Measurements from ENCODE around the gene GARNL3. TPM values are rescaled to one million over a fixed set of nuclear protein-coding genes. Genes with fewer than 3 reads are reported as not detected.

Gene GARNL3
- polyA plus RNA-seq, 2 donors, result 3.5 TPM

DNA sequence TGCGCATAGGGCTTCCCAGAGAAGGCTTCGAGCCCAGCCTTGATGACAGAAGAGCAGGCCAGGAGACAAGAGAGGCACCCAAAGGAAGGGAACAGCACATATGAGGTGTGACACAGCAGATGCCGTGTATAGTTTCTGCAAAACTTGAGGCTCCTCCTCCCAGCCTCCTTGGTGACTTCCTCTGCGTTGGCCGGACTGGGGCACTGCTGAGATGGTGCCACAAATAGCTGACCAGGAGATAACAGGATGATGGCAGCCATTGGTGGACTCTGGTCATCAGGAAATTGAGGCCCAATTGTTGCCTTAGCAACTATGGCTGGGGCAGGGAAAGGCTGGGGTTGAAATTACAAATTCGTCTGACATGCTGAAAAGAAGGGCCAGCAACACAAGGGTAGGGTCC is 154.8 kb downstream of the GARNL3 start:
- H3K27ac ChIP-seq (ENCODE audit: low read depth in 2 of 2, low read length in 1 of 2), result peak overlapping the region in 1 of 2 donors; percentile 71
- WGBS, 2 donors, result 86 to 87% methylated on average over 5 to 6 of the region's 6 CpGs
- H3K36me3 ChIP-seq (ENCODE audit: control insufficient read depth in 2 of 2, insufficient read depth in 2 of 2, low read length in 1 of 2), result no peaks in the 10 kb centered on the region
- no peaks in the 10 kb centered on the region for H3K9me3 ChIP-seq (ENCODE audit: control insufficient read depth in 2 of 2, insufficient read depth in 1 of 2, low read depth in 1 of 2, low read length in 1 of 2)
- peak overlapping the region in 1 of 2 donors; percentile 11 for H3K4me3 ChIP-seq (ENCODE audit: low read depth in 1 of 2, low read length in 2 of 2)
- no peaks in the 10 kb centered on the region for H3K27me3 ChIP-seq (ENCODE audit: control insufficient read depth in 1 of 2, insufficient read depth in 2 of 2, low read length in 2 of 2)
- peaks cover 0 to 27% of the 10 kb centered on the region in 2 donors for H3K4me1 ChIP-seq (ENCODE audit: control insufficient read depth in 2 of 2, insufficient read depth in 2 of 2, low read length in 1 of 2)

DNA sequence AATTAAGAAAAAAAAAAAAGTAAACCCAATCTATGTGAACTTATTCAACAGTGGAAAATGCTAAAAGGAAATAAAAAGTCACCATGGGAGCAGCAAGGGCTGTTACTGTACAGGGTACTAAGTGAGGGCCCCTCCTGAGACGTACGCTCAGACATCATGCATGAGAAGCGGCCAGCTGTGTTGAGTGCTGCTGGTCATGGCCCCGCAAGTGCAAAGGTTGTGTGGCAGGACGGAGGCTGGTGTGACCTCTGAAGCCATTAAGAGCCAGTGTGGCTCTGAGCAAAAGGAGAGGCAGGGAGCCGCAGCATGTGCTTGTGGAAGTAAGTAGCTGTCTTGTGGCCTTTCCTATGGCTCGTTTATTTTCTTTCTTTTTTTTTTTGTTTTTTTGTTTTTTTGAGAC is 156.5 kb downstream of the GARNL3 start:
- 74 to 89% methylated on average over 7 of the region's 7 CpGs for WGBS, 2 donors
- Histone ChIP-seq H3K27me3 (ENCODE audit: control insufficient read depth in 1 of 2, insufficient read depth in 2 of 2, low read length in 2 of 2) (no peaks in the 10 kb centered on the region), H3K36me3 (ENCODE audit: control insufficient read depth in 2 of 2, insufficient read depth in 2 of 2, low read length in 1 of 2) (no peaks in the 10 kb centered on the region), H3K27ac (ENCODE audit: low read depth in 2 of 2, low read length in 1 of 2) (no peak overlapping the region), H3K4me3 (ENCODE audit: low read depth in 1 of 2, low read length in 2 of 2) (no peak overlapping the region), H3K9me3 (ENCODE audit: control insufficient read depth in 2 of 2, insufficient read depth in 1 of 2, low read depth in 1 of 2, low read length in 1 of 2) (no peaks in the 10 kb centered on the region), H3K4me1 (ENCODE audit: control insufficient read depth in 2 of 2, insufficient read depth in 2 of 2, low read length in 1 of 2) (peaks cover 0 to 27% of the 10 kb centered on the region in 2 donors)

DNA sequence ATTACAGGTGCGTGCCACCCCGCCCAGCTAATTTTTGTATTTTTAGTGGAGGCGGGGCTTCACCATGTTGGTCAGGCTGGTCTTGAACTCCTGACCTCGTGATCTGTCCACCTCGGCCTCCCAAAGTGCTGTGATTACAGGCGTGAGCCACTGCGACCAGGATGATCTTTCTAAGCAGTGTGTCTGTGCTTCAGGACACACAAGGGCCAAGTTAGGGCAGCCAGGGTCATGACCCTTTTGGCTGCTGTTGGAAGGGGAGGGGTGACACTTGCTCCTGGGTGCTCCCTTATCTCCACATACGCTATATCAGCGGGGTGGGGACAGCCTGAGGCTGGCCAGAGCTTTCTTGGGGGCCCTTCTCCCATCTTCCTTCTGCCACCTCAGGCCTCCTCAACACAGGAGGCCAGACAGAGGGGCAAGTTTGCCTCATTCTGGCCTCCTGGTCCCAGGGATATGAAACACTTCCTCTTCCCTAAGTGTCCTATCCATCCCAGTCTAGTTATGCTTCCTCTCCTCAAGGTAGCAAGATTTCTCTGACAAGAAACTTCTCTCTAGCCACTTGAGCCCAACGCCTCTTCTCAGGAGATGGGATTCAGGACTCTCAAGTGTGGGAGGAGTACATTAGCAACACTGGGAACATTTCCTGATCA is 157.7 kb downstream of the GARNL3 start:
- peaks cover 0 to 24% of the 10 kb centered on the region in 2 donors for H3K4me1 ChIP-seq (ENCODE audit: control insufficient read depth in 2 of 2, insufficient read depth in 2 of 2, low read length in 1 of 2)
- no peaks in the 10 kb centered on the region for H3K36me3 ChIP-seq (ENCODE audit: control insufficient read depth in 2 of 2, insufficient read depth in 2 of 2, low read length in 1 of 2)
- peak overlapping the region in 1 of 2 donors; percentile 4 for H3K27ac ChIP-seq (ENCODE audit: low read depth in 2 of 2, low read length in 1 of 2)
- WGBS, 2 donors, result 85 to 86% methylated on average over 10 of the region's 10 CpGs
- H3K9me3 ChIP-seq (ENCODE audit: control insufficient read depth in 2 of 2, insufficient read depth in 1 of 2, low read depth in 1 of 2, low read length in 1 of 2), result no peaks in the 10 kb centered on the region
- H3K4me3 ChIP-seq (ENCODE audit: low read depth in 1 of 2, low read length in 2 of 2), result no peak overlapping the region
- no peaks in the 10 kb centered on the region for H3K27me3 ChIP-seq (ENCODE audit: control insufficient read depth in 1 of 2, insufficient read depth in 2 of 2, low read length in 2 of 2)

DNA sequence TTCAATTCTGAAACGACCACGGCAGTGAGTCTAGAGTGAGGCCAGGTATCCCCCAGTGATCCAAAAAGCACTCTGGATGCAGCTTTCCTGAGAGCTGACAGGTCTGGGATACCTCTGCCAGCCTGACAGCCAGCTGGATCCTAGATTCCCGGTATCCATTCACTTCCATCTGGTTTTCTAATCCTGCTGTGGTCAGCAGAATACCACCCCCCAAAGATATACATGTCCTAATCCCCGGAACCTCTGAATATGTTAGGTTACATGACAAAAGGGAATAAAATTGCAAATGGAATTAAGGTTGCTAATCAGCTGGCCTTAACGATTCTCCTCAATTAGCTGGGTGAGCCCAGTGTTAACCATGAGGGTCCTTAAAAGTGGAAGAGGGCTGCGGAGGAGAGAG is 158.2 kb downstream of the GARNL3 start:
- 41 to 58% methylated on average over 6 of the region's 6 CpGs for WGBS, 2 donors
- H3K27ac ChIP-seq (ENCODE audit: low read depth in 2 of 2, low read length in 1 of 2), result peak overlapping the region in 1 of 2 donors; percentile 13
- peaks cover 0 to 20% of the 10 kb centered on the region in 2 donors for H3K4me1 ChIP-seq (ENCODE audit: control insufficient read depth in 2 of 2, insufficient read depth in 2 of 2, low read length in 1 of 2)
- H3K36me3 ChIP-seq (ENCODE audit: control insufficient read depth in 2 of 2, insufficient read depth in 2 of 2, low read length in 1 of 2), result no peaks in the 10 kb centered on the region
- no peak overlapping the region for H3K4me3 ChIP-seq (ENCODE audit: low read depth in 1 of 2, low read length in 2 of 2)
- no peaks in the 10 kb centered on the region for H3K9me3 ChIP-seq (ENCODE audit: control insufficient read depth in 2 of 2, insufficient read depth in 1 of 2, low read depth in 1 of 2, low read length in 1 of 2)
- no peaks in the 10 kb centered on the region for H3K27me3 ChIP-seq (ENCODE audit: control insufficient read depth in 1 of 2, insufficient read depth in 2 of 2, low read length in 2 of 2)

DNA sequence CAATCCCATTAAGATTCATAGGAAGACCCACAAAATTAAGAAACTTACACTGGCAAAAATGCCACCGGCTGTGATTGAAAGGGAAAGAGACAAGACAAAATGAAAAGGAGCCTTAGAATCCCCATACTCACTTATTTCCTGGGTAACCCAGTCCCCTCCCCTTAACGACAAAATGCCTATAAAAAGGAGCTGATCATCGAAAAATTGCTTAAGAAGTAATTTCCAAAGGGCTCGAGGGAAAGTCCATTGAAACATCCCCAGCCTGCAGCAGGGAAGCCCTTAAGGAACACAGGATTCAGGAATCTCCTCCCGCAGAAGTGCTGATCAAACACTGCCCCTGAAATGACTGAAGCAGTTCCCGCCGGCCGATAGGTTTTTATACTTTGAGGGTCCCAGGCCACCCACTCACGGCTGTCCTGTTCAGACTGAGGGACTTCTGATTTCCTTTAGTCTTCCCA is 158.9 kb downstream of the GARNL3 start:
- Histone ChIP-seq H3K4me3 (ENCODE audit: low read depth in 1 of 2, low read length in 2 of 2) (peak overlapping the region; percentile 70 to 89), H3K36me3 (ENCODE audit: control insufficient read depth in 2 of 2, insufficient read depth in 2 of 2, low read length in 1 of 2) (no peaks in the 10 kb centered on the region), H3K9me3 (ENCODE audit: control insufficient read depth in 2 of 2, insufficient read depth in 1 of 2, low read depth in 1 of 2, low read length in 1 of 2) (no peaks in the 10 kb centered on the region), H3K27me3 (ENCODE audit: control insufficient read depth in 1 of 2, insufficient read depth in 2 of 2, low read length in 2 of 2) (no peaks in the 10 kb centered on the region), H3K27ac (ENCODE audit: low read depth in 2 of 2, low read length in 1 of 2) (peak overlapping the region; percentile 93 to 96), H3K4me1 (ENCODE audit: control insufficient read depth in 2 of 2, insufficient read depth in 2 of 2, low read length in 1 of 2) (peaks cover 0 to 14% of the 10 kb centered on the region in 2 donors)
- 1 to 2% methylated on average over 9 of the region's 9 CpGs for WGBS, 2 donors

DNA sequence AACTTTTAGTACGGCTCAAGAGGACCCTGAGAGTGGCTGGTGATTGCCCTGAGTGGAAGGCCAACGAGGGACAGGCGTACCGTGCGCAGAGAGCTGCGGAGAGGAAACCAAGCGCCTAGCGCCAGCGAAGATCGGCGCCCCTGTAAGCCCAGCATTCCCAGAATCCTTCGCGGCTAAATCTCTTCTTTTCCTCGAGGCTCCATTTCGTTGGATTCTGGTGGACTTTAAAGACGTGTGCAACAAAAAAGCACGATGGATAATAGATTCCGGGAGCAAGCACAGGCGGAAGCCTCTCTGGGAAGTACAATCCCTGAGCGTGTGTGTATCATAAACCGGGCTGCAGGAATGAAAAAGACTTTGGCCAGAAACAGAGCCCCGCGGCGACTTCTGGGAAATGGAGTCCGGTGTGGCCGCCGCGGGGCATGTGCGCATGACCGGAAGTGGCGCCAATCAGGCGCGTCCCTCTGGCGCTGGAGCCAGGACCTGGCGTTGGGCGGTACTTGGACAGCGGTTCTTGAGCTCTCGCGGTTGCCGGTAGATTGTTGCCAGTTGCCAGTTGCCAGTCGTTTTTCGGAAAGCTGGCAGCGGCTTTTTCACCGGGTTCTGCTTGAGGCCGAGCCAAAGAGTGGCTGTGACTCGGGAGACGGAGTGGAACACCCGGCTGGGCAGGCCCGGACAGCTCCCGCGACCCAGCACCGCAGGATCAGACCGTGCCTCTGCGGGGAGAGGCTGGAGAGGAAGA is 159.5 kb downstream of the GARNL3 start, which contains the start of gene ZNF79:
TSS of gene ZNF79 (plus strand) at position 449 of the 742 bp plus-strand sequence. CDS start 406 bp downstream, outside the sequence.
- H3K4me1 ChIP-seq (ENCODE audit: control insufficient read depth in 2 of 2, insufficient read depth in 2 of 2, low read length in 1 of 2), result peaks cover 0 to 8% of the 10 kb centered on the region in 2 donors
- H3K27me3 ChIP-seq (ENCODE audit: control insufficient read depth in 1 of 2, insufficient read depth in 2 of 2, low read length in 2 of 2), result no peaks in the 10 kb centered on the region
- peaks cover 0 to 3% of the 10 kb centered on the region in 2 donors for H3K36me3 ChIP-seq (ENCODE audit: control insufficient read depth in 2 of 2, insufficient read depth in 2 of 2, low read length in 1 of 2)
- peak within 1 kb of the TSS; percentile 70 to 89 for H3K4me3 ChIP-seq (ENCODE audit: low read depth in 1 of 2, low read length in 2 of 2)
- peak within 1 kb of the TSS; percentile 93 to 96 for H3K27ac ChIP-seq (ENCODE audit: low read depth in 2 of 2, low read length in 1 of 2)
- 0% methylated on average over 54 of the region's 54 CpGs for WGBS, 2 donors
- H3K9me3 ChIP-seq (ENCODE audit: control insufficient read depth in 2 of 2, insufficient read depth in 1 of 2, low read depth in 1 of 2, low read length in 1 of 2), result no peaks in the 10 kb centered on the region

DNA sequence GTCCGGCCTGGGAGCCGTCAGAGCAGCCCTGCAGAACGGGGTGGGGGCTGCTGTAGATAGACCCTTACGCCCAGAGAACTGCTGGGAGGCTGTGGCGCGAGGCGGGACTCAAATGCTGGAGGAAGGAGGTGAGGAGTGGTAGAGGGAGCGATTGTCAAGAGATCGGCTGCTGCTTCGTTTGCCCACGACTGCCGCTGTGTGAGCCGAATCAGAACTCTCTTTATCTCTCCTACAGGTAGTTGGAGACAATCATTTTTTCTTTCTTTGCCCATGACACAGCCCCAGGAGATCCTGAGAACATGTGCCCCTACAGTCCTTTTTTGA is 160.1 kb downstream of the GARNL3 start:
- Histone ChIP-seq H3K9me3 (ENCODE audit: control insufficient read depth in 2 of 2, insufficient read depth in 1 of 2, low read depth in 1 of 2, low read length in 1 of 2) (no peaks in the 10 kb centered on the region), H3K27me3 (ENCODE audit: control insufficient read depth in 1 of 2, insufficient read depth in 2 of 2, low read length in 2 of 2) (no peaks in the 10 kb centered on the region), H3K36me3 (ENCODE audit: control insufficient read depth in 2 of 2, insufficient read depth in 2 of 2, low read length in 1 of 2) (peaks cover 0 to 3% of the 10 kb centered on the region in 2 donors), H3K4me3 (ENCODE audit: low read depth in 1 of 2, low read length in 2 of 2) (peak overlapping the region; percentile 70 to 89), H3K4me1 (ENCODE audit: control insufficient read depth in 2 of 2, insufficient read depth in 2 of 2, low read length in 1 of 2) (peaks cover 0 to 5% of the 10 kb centered on the region in 2 donors), H3K27ac (ENCODE audit: low read depth in 2 of 2, low read length in 1 of 2) (peak overlapping the region; percentile 93 to 96)
- WGBS, 2 donors, result 0 to 1% methylated on average over 13 of the region's 13 CpGs

DNA sequence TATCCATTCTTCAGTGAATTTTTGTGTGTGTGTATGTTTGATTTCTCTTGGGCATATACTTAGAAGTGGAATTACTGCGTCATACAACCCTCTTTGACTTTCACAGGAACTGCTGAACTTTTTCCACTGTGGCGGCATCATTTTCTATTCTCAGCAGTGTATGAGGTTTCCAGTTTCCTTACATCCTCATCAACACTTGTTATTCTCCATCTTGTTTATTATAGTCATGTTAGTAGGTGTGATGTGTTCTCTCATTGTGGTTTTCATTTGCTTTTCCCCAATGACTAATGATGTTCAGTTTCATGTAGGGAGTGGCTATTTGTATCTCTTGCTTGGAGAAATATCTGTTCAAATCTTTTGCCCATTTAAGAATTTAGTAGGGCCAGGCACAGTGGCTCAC is 162.2 kb downstream of the GARNL3 start:
- WGBS, 2 donors, result 78 to 85% methylated on average over 2 of the region's 2 CpGs
- peaks cover 0 to 3% of the 10 kb centered on the region in 2 donors for H3K36me3 ChIP-seq (ENCODE audit: control insufficient read depth in 2 of 2, insufficient read depth in 2 of 2, low read length in 1 of 2)
- H3K4me3 ChIP-seq (ENCODE audit: low read depth in 1 of 2, low read length in 2 of 2), result no peak overlapping the region
- H3K27ac ChIP-seq (ENCODE audit: low read depth in 2 of 2, low read length in 1 of 2), result no peak overlapping the region
- H3K9me3 ChIP-seq (ENCODE audit: control insufficient read depth in 2 of 2, insufficient read depth in 1 of 2, low read depth in 1 of 2, low read length in 1 of 2), result no peaks in the 10 kb centered on the region
- peaks cover 0 to 5% of the 10 kb centered on the region in 2 donors for H3K4me1 ChIP-seq (ENCODE audit: control insufficient read depth in 2 of 2, insufficient read depth in 2 of 2, low read length in 1 of 2)
- no peaks in the 10 kb centered on the region for H3K27me3 ChIP-seq (ENCODE audit: control insufficient read depth in 1 of 2, insufficient read depth in 2 of 2, low read length in 2 of 2)

DNA sequence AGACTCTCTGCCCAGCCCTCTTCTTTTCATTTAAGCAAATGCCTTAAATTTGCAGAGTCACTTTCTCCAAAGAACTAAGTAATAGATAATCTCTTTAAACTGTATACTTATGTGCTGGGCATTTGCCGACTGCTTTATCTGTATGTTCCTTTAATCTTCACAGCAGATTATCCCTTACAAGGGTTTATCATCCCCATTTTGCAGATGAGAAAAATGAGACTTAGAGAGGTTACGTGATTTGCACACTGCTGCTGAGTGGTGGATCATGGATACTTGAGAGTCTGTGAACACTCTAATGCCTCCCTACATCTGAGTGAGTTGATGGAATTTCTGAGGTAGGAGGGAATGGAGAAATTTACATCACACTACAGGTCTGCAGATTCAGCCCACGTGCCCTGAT is 163.8 kb downstream of the GARNL3 start:
- Histone ChIP-seq H3K36me3 (ENCODE audit: control insufficient read depth in 2 of 2, insufficient read depth in 2 of 2, low read length in 1 of 2) (peaks cover 4 to 7% of the 10 kb centered on the region in 2 donors), H3K27ac (ENCODE audit: low read depth in 2 of 2, low read length in 1 of 2) (no peak overlapping the region), H3K4me3 (ENCODE audit: low read depth in 1 of 2, low read length in 2 of 2) (no peak overlapping the region), H3K4me1 (ENCODE audit: control insufficient read depth in 2 of 2, insufficient read depth in 2 of 2, low read length in 1 of 2) (no peaks in the 10 kb centered on the region), H3K9me3 (ENCODE audit: control insufficient read depth in 2 of 2, insufficient read depth in 1 of 2, low read depth in 1 of 2, low read length in 1 of 2) (no peaks in the 10 kb centered on the region), H3K27me3 (ENCODE audit: control insufficient read depth in 1 of 2, insufficient read depth in 2 of 2, low read length in 2 of 2) (no peaks in the 10 kb centered on the region)
- 89 to 90% methylated on average over 3 of the region's 3 CpGs for WGBS, 2 donors
